Measurements from ENCODE around the gene USPL1.

- no peak for TF ChIP-seq CTCF (IDR thresholded peaks at IDR 0.05)
- TF ChIP-seq POLR2A (IDR thresholded peaks at IDR 0.05) = no peak
Measured at GRCh38 chr13:30587739-30588138, 30.0 kb upstream of the USPL1 start.
